ENCODE results near the gene LEFTY1. TPM values are rescaled to one million over a fixed set of nuclear protein-coding genes. Genes with fewer than 3 reads are reported as not detected.

Gene LEFTY1
- total and polyA plus RNA-seq, 2 of the 4 experiments (the other 2 are of a cell fraction): not detected

DNA sequence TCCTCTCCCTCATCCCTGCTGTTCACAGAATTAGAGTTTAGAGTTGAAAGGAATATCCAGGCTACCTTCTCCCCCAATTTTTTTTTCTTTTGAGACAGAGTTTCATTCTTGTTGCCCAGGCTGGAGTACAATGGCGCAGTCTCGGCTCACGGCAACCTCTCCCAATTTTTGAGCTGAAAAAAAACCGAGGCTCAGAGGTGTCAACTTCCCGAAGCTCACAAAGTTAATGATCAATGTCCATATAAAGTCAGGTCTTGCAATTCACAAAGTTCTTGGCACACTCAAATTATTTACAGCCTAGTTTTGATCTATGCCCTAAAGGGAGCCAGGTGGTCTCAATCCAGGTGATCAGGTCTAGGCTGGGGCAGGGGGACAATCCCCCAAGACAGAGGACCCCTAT lies 797 bp upstream of the LEFTY1 start (continued):
- TF ChIP-seq, protein P1, sequence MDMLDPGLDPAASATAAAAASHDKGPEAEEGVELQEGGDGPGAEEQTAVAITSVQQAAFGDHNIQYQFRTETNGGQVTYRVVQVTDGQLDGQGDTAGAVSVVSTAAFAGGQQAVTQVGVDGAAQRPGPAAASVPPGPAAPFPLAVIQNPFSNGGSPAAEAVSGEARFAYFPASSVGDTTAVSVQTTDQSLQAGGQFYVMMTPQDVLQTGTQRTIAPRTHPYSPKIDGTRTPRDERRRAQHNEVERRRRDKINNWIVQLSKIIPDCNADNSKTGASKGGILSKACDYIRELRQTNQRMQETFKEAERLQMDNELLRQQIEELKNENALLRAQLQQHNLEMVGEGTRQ (IDR thresholded peaks at IDR 0.05; ENCODE audit: low read depth, low read length): no peak
- TF ChIP-seq, protein P2, sequence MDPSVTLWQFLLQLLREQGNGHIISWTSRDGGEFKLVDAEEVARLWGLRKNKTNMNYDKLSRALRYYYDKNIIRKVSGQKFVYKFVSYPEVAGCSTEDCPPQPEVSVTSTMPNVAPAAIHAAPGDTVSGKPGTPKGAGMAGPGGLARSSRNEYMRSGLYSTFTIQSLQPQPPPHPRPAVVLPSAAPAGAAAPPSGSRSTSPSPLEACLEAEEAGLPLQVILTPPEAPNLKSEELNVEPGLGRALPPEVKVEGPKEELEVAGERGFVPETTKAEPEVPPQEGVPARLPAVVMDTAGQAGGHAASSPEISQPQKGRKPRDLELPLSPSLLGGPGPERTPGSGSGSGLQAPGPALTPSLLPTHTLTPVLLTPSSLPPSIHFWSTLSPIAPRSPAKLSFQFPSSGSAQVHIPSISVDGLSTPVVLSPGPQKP (IDR thresholded peaks at IDR 0.05; ENCODE audit: borderline replicate concordance, low read depth, low read length): no peak

DNA sequence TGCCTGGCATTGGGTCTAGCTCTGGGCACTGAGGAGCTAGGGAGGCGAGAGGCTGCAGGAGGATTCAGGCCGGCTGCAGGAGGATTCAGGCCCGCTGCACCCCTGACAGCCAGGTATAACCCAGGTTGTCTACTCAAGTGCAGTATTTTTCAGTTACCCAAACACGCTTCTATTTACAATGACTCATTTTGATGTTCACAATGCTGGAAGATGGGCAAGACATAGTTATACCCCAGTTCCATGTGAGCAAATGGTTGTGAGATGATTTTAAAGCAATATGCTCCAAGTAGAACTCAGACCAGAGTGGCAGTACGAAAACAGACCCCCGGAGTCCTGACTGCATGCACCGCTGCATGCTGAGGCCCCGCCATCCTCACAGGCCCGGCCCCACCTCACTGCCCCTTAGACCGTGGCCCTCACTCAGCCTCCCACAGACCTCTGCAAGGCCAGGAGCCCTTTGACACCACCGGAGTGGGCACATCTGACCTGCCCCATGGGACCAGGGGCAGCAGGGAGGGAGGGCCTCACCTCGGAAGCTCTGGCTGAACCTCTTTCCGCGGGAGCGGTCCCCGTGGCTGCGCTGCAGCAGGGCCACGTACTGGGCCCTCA lies 553 bp downstream of the LEFTY1 start:
- DNase-seq: no peak
- Histone ChIP-seq H3K14ac (replicated peaks; ENCODE audit: low read depth, low read length) (no peak overlapping the region), H4K5ac (ENCODE audit: low read depth, low read length) (no peak overlapping the region), H2AK9ac (replicated peaks; ENCODE audit: low read depth, low read length, poor library complexity) (no peak overlapping the region), H3K4me3 (ENCODE audit: insufficient read depth, low read depth, low read length) (no peak overlapping the region), H2BK20ac (ENCODE audit: low read depth, low read length) (no peak overlapping the region), H3K23ac (ENCODE audit: low read depth, low read length) (no peak overlapping the region), H3K4ac (ENCODE audit: low read depth, low read length) (no peak overlapping the region), H4K8ac (ENCODE audit: low read depth in 2 of 2, low read length in 2 of 2) (no peak overlapping the region), H3K4me2 (ENCODE audit: low read depth, low read length) (no peak overlapping the region), H3K56ac (ENCODE audit: extremely low read depth, insufficient read depth, low read length) (no peak overlapping the region), H3K9me3 (ENCODE audit: control insufficient read depth, insufficient read depth, low read length) (no peaks in the 10 kb centered on the region), H3K27me3 (ENCODE audit: control insufficient read depth, insufficient read depth, low read length) (no peaks in the 10 kb centered on the region), H3K4me1 (ENCODE audit: control insufficient read depth, insufficient read depth, low read length) (no peaks in the 10 kb centered on the region), H2AFZ (replicated peaks; ENCODE audit: low read length, poor library complexity) (no peak overlapping the region), H2AK5ac (ENCODE audit: low read depth, low read length) (no peak overlapping the region), H2BK5ac (ENCODE audit: low read depth, low read length, poor library complexity, severe bottlenecking) (no peak overlapping the region), H3K36me3 (ENCODE audit: control insufficient read depth, insufficient read depth, low read length) (no peaks in the 10 kb centered on the region), H4K91ac (ENCODE audit: insufficient read depth, low read depth, low read length) (no peak overlapping the region), H3K18ac (ENCODE audit: low read depth, low read length) (no peak overlapping the region), H3K27ac (ENCODE audit: insufficient read depth, low read length) (no peak overlapping the region), H3K9me1 (ENCODE audit: insufficient read depth, low read length) (peaks cover 3% of the 10 kb centered on the region; the same call in 1 of the 2 replicates), H2BK120ac (ENCODE audit: low read depth, low read length) (no peak overlapping the region), H4K20me1 (ENCODE audit: insufficient read depth, low read length) (no peaks in the 10 kb centered on the region), H2BK15ac (ENCODE audit: low read depth, low read length) (no peak overlapping the region), H3K9ac (ENCODE audit: low read depth, low read length) (no peak overlapping the region), H3K79me1 (ENCODE audit: low read depth in 1 of 2, low read length in 2 of 2) (no peaks in the 10 kb centered on the region)
- ChIA-PET POLR2A (ENCODE audit: unreplicated experiment) (interaction anchor here (0.5 kb wide), 1 partner anchor 125 kb away, joined by 7 read pairs; no protein-coding TSS in a partner anchor), CTCF (no interaction called here)
- in situ Hi-C loops (cut with MboI; ENCODE audit: low sequenced_read_pairs): no loop called here
- WGBS, 2 experiments (ENCODE audit: extremely low coverage in 2 of 2, insufficient read length in 1 of 2): 77% methylated on average over 14 of the region's 18 CpGs; no CpG with 5 or more reads in 1 of the 2 experiments
- dilution Hi-C loops (cut with HindIII; ENCODE audit: low sequenced_read_pairs, unreplicated experiment): no loop called here
- intact Hi-C loops (cut with micrococcal nuclease): no loop called here
- ATAC-seq (ENCODE audit: low read depth): no peak
- BruUV-seq (replicated peaks): no TSS peak
- TF ChIP-seq FOS (IDR thresholded peaks at IDR 0.05; ENCODE audit: low read depth, low read length): no peak
- TF ChIP-seq NFE2L2 (IDR thresholded peaks at IDR 0.05; ENCODE audit: low read depth, low read length): no peak
- TF ChIP-seq BHLHE40 (IDR thresholded peaks at IDR 0.05; ENCODE audit: low read depth, low read length): no peak
- TF ChIP-seq, protein P2 (IDR thresholded peaks at IDR 0.05; ENCODE audit: borderline replicate concordance, low read depth, low read length): no peak
- no peak for TF ChIP-seq POLR2A (IDR thresholded peaks at IDR 0.05; ENCODE audit: low read depth, low read length)
- TF ChIP-seq MAZ (IDR thresholded peaks at IDR 0.05; ENCODE audit: borderline replicate concordance, low read depth, low read length): no peak
- TF ChIP-seq, protein P3, sequence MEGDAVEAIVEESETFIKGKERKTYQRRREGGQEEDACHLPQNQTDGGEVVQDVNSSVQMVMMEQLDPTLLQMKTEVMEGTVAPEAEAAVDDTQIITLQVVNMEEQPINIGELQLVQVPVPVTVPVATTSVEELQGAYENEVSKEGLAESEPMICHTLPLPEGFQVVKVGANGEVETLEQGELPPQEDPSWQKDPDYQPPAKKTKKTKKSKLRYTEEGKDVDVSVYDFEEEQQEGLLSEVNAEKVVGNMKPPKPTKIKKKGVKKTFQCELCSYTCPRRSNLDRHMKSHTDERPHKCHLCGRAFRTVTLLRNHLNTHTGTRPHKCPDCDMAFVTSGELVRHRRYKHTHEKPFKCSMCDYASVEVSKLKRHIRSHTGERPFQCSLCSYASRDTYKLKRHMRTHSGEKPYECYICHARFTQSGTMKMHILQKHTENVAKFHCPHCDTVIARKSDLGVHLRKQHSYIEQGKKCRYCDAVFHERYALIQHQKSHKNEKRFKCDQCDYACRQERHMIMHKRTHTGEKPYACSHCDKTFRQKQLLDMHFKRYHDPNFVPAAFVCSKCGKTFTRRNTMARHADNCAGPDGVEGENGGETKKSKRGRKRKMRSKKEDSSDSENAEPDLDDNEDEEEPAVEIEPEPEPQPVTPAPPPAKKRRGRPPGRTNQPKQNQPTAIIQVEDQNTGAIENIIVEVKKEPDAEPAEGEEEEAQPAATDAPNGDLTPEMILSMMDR (conservative IDR thresholded peaks at IDR 0.05; ENCODE audit: low read depth, low read length): no peak
- no peak for TF ChIP-seq CHD1 (IDR thresholded peaks at IDR 0.05; ENCODE audit: low read depth, low read length)
- no peak for TF ChIP-seq RFX5 (IDR thresholded peaks at IDR 0.05; ENCODE audit: low read depth, low read length)
